ENCODE measurements around the gene GMPR.

DNA sequence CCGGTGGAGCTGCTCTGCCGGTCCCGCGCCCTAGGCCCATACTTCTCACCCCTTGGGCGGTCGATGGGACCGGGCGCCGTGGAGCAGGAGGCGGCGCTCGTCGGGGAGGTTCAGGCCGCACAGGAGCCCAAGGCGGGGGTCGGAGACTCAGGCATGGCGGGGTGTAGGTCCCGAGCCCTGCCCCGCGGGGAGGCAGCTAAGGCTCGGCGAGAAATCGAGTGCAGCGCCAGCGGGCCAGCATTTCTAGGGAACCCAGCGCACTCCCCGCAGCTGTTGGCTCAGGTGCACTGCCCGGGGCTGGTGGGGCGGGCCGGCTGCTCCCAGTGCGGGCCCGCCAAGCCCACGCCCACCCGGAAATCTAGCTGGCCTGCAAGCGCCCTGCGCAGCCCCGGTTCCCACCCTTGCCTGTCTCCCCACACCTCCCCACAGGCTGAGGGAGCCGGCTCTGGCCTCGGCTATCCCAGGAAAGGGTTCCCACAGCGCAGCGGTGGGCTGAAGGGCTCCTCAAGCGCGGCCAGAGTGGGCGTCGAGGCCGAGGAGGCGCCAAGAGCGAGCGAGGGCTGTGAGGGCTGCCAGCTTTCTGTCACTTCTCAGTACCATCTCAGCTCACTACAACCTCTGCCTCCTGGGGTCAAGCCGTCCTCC lies 40.2 kb upstream of the GMPR start:
- TF ChIP-seq, protein P1, sequence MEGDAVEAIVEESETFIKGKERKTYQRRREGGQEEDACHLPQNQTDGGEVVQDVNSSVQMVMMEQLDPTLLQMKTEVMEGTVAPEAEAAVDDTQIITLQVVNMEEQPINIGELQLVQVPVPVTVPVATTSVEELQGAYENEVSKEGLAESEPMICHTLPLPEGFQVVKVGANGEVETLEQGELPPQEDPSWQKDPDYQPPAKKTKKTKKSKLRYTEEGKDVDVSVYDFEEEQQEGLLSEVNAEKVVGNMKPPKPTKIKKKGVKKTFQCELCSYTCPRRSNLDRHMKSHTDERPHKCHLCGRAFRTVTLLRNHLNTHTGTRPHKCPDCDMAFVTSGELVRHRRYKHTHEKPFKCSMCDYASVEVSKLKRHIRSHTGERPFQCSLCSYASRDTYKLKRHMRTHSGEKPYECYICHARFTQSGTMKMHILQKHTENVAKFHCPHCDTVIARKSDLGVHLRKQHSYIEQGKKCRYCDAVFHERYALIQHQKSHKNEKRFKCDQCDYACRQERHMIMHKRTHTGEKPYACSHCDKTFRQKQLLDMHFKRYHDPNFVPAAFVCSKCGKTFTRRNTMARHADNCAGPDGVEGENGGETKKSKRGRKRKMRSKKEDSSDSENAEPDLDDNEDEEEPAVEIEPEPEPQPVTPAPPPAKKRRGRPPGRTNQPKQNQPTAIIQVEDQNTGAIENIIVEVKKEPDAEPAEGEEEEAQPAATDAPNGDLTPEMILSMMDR (IDR thresholded peaks at IDR 0.05 in 2 of 3, conservative IDR thresholded peaks at IDR 0.05 in 1 of 3; ENCODE audit: borderline replicate concordance in 1 of 3, insufficient read depth in 1 of 3, low read depth in 2 of 3, low read length in 2 of 3) = no peak
- TF ChIP-seq SP1 (IDR thresholded peaks at IDR 0.05; ENCODE audit: low read depth) (no peak), POLR2AphosphoS5 (IDR thresholded peaks at IDR 0.05; ENCODE audit: low read depth, low read length) (no peak), CEBPB (IDR thresholded peaks at IDR 0.05; ENCODE audit: low read depth) (no peak), FOSL1 (IDR thresholded peaks at IDR 0.05; ENCODE audit: low read depth) (no peak)
